ENCODE measurements around the gene CDH8. TPM values are rescaled to one million over a fixed set of nuclear protein-coding genes. Genes with fewer than 3 reads are reported as not detected.

Gene CDH8
- total and polyA plus RNA-seq, 5 donors: under 0.01 TPM; not detected in 4

DNA sequence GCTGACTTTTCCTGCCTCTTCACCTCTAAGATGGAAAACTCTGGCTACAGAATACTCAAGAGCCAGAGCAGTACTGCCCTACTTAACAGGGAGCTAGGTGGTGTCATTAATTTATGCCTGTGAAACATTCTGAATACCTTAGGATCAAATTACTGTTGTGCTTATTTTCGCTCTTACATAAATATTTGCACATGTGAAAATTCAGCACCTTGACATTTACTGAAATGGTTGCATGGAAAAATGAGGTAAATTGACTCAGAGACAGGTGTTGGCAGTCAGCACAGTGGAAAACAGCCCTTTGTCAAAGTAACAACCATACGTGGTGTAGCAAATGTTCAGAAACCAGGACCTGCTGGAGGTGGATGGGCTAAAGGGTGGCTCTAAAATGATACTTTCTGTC is 193.6 kb downstream of the CDH8 start:
- DNase-seq (no peak), ATAC-seq (no peak)
- Histone ChIP-seq H3K4me3 (ENCODE audit: low read length) (no peak overlapping the region), H3K27ac (ENCODE audit: low read length) (no peak overlapping the region), H3K4me1 (ENCODE audit: control insufficient read depth, insufficient read depth, low read length) (no peaks in the 10 kb centered on the region), H3K27me3 (ENCODE audit: control insufficient read depth, insufficient read depth) (no peaks in the 10 kb centered on the region), H3K9me3 (ENCODE audit: control insufficient read depth, low read length) (no peaks in the 10 kb centered on the region)
- 84% methylated on average over 2 of the region's 2 CpGs for WGBS
- intact Hi-C loops (cut with DNase I): no loop called here

DNA sequence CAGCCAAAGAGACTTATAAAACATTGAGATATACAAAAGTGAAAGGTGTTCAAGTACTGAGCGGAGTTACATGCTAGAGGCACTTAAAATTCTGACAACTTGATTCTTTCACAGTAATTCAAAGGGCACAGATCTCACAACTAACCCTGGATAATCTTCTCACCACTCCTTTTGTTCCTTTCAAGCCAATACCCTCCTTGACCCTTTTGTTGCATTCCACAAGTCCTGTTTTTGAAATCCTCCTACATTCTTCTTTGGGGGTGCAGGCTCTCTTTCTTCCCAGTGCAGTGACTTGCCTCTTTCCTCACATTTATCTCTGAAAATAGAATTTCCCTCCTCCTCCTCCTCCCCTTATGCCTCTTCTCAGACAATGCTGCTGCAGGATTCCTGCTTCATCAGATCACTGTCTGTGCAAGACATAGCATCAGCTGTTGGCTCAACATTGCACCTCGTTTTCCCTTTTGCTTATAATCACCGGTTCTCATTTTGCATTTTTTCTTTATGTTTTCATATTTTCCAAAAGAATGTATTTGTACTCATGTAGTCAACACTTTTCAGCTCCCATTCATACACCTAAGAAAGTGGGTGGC is 199.3 kb downstream of the CDH8 start:
- intact Hi-C loops (cut with DNase I): no loop called here
- no peaks in the 10 kb centered on the region for H3K9me3 ChIP-seq (ENCODE audit: control insufficient read depth, low read length)
- H3K27ac ChIP-seq (ENCODE audit: low read length): no peak overlapping the region
- 42% methylated on average over 3 of the region's 3 CpGs for WGBS
- H3K27me3 ChIP-seq (ENCODE audit: control insufficient read depth, insufficient read depth): no peaks in the 10 kb centered on the region
- DNase-seq (no peak), ATAC-seq (no peak)
- H3K4me1 ChIP-seq (ENCODE audit: control insufficient read depth, insufficient read depth, low read length): no peaks in the 10 kb centered on the region
- H3K4me3 ChIP-seq (ENCODE audit: low read length): no peak overlapping the region

DNA sequence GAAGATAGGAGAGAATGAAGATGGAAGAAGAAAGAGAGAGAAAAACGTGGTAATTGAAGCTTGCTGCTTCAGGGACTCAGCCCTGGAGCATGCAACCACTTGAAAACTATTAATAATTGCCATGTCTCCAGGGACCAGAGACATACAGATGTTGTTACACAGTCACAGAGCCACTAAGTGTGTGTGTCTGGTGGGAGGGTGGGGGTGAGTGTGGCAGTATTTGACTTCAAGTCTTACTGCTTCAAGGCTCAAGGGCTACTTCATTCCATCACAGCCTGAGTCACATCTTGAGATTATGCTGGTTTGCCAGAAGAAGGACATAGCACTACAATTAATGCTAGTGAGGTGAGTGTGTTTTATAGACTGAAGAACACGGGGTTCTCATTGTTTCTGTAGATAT is 202.2 kb downstream of the CDH8 start:
- Histone ChIP-seq H3K4me3 (ENCODE audit: low read length) (no peak overlapping the region), H3K9me3 (ENCODE audit: control insufficient read depth, low read length) (no peaks in the 10 kb centered on the region), H3K27me3 (ENCODE audit: control insufficient read depth, insufficient read depth) (no peaks in the 10 kb centered on the region), H3K27ac (ENCODE audit: low read length) (no peak overlapping the region), H3K4me1 (ENCODE audit: control insufficient read depth, insufficient read depth, low read length) (no peaks in the 10 kb centered on the region)
- DNase-seq (no peak), ATAC-seq (no peak)
- intact Hi-C loops (cut with DNase I): no loop called here
- WGBS: 63% methylated on average over 2 of the region's 2 CpGs

DNA sequence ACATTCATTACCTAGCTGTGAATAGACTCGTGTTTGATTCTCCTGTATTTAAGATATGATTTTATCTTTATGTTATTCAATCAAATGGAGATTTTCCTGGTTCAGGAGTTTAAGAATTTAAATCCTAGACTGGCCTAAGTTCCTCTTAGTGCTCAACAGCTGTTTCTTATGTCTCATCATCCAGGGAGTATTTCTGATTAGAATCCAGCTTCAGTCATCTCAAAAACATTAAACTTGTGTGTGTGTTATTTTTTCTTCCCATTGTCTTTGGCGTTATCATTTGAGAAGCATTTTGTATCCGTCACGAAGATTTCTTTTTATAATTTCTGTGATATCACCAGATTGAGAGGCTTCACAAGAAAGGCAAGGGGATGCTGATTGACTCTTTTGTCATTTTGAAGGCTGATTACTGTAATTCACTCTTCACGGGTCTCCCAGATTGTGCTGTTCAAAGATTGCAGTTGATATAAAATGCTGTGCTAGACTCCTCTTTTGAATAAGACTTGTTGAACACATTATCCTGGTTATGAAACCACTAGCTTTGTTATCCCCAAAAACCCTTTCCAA is 204.8 kb downstream of the CDH8 start:
- H3K9me3 ChIP-seq (ENCODE audit: control insufficient read depth, low read length): no peaks in the 10 kb centered on the region
- DNase-seq (no peak), ATAC-seq (no peak)
- intact Hi-C loops (cut with DNase I): no loop called here
- H3K27ac ChIP-seq (ENCODE audit: low read length): no peak overlapping the region
- WGBS: 44% methylated on average over 5 of the region's 5 CpGs
- H3K4me3 ChIP-seq (ENCODE audit: low read length): no peak overlapping the region
- no peaks in the 10 kb centered on the region for H3K27me3 ChIP-seq (ENCODE audit: control insufficient read depth, insufficient read depth)
- H3K4me1 ChIP-seq (ENCODE audit: control insufficient read depth, insufficient read depth, low read length): no peaks in the 10 kb centered on the region

DNA sequence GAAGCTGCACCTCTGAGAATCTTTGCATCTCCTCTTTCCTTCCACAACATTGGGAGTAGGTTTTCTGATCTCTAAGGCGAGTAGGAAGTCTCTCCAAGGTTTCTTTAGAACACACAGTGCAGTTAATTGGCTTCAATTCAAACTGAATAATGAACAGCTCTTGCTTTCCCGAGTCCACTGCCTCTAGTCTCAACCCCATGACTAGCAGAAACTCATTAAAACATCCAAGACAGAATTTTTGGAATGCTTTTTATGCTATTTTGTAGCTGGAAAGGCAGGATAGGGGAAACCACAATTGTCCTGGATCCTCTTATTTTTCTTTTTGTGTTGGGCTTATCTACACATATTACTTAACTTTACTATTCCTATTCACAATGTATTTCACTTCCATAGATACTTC is 206.6 kb downstream of the CDH8 start:
- ATAC-seq (no peak), DNase-seq (no peak)
- H3K4me1 ChIP-seq (ENCODE audit: control insufficient read depth, insufficient read depth, low read length): no peaks in the 10 kb centered on the region
- 32% methylated on average over 2 of the region's 2 CpGs for WGBS
- intact Hi-C loops (cut with DNase I): loop anchor here in 1 of 4 donors (10.0 kb wide), 1 partner anchor 55 kb away; no protein-coding TSS in a partner anchor
- H3K27ac ChIP-seq (ENCODE audit: low read length): no peak overlapping the region
- H3K9me3 ChIP-seq (ENCODE audit: control insufficient read depth, low read length): no peaks in the 10 kb centered on the region
- H3K4me3 ChIP-seq (ENCODE audit: low read length): no peak overlapping the region
- H3K27me3 ChIP-seq (ENCODE audit: control insufficient read depth, insufficient read depth): no peaks in the 10 kb centered on the region

DNA sequence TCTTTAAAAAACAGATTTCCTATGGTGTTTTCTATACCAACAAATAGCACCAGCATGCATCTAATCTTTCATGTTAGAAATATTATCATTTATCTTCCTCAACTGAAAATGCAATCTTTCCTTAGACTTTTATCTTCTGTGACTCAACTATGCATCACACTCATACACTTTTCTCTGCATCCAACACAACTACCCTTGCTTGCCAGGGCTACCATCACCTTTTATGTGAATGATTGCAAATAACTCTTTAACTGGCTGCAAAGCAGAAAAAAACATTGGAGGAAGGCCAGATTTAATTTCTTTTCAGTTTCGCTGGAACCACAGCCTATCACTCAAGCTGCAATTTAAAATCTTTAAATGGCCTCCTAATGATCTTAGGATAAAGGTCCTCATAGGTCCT is 212.9 kb downstream of the CDH8 start:
- H3K4me3 ChIP-seq (ENCODE audit: low read length): no peak overlapping the region
- no peaks in the 10 kb centered on the region for H3K4me1 ChIP-seq (ENCODE audit: control insufficient read depth, insufficient read depth, low read length)
- ATAC-seq (no peak), DNase-seq (no peak)
- intact Hi-C loops (cut with DNase I): loop anchor here in 1 of 4 donors (10.0 kb wide), 1 partner anchor 61 kb away; no protein-coding TSS in a partner anchor
- no peaks in the 10 kb centered on the region for H3K9me3 ChIP-seq (ENCODE audit: control insufficient read depth, low read length)
- WGBS: 76% methylated on average over 1 of the region's 1 CpG
- no peaks in the 10 kb centered on the region for H3K27me3 ChIP-seq (ENCODE audit: control insufficient read depth, insufficient read depth)
- H3K27ac ChIP-seq (ENCODE audit: low read length): no peak overlapping the region

DNA sequence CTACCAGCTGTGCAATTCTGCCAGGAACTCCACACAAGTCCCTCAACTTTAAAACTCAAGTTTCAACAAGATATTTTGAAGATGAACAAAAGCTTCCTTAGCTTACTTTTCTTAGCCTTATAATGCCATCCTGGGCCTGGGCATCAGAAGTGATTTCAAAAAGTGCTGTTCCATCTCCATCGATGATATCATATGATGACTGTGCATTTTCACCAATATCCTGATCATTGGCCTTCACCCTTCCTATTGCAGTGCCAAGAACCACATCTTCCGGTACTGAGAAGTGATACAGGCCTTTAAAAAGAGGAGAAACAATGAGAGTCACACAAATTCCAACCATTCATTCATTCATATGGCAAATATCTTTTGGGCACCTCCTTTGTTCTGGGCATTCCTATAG is 215.4 kb downstream of the CDH8 start:
- intact Hi-C loops (cut with DNase I): loop anchor here in 1 of 4 donors (10.0 kb wide), 1 partner anchor 64 kb away; no protein-coding TSS in a partner anchor
- Histone ChIP-seq H3K4me3 (ENCODE audit: low read length) (no peak overlapping the region), H3K27ac (ENCODE audit: low read length) (no peak overlapping the region), H3K9me3 (ENCODE audit: control insufficient read depth, low read length) (no peaks in the 10 kb centered on the region), H3K4me1 (ENCODE audit: control insufficient read depth, insufficient read depth, low read length) (no peaks in the 10 kb centered on the region), H3K27me3 (ENCODE audit: control insufficient read depth, insufficient read depth) (no peaks in the 10 kb centered on the region)
- ATAC-seq (no peak), DNase-seq (no peak)
- 82% methylated on average over 2 of the region's 2 CpGs for WGBS

DNA sequence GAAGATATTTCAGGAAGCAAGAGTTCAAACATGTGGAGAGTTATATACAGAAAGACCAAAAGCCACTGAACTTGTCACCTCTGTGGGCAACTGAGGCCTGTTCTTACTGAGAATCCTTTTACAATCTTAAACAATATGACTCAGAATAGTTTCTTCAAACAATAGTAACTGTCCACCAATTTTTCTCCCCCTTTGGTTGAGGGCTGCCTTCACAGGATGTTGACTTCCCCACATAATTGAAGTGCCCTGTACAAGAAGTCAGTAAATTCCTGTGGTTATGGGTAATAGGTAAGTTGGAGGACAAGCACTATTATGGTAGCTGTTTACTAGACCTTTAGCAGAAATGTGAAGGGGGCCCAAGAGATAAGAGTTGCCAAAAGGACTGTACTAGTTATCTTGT is 215.8 kb downstream of the CDH8 start:
- no peak overlapping the region for H3K4me3 ChIP-seq (ENCODE audit: low read length)
- H3K9me3 ChIP-seq (ENCODE audit: control insufficient read depth, low read length): no peaks in the 10 kb centered on the region
- no peaks in the 10 kb centered on the region for H3K4me1 ChIP-seq (ENCODE audit: control insufficient read depth, insufficient read depth, low read length)
- intact Hi-C loops (cut with DNase I): loop anchor here in 1 of 4 donors (10.0 kb wide), 1 partner anchor 64 kb away; no protein-coding TSS in a partner anchor
- H3K27me3 ChIP-seq (ENCODE audit: control insufficient read depth, insufficient read depth): no peaks in the 10 kb centered on the region
- ATAC-seq (no peak), DNase-seq (no peak)
- no peak overlapping the region for H3K27ac ChIP-seq (ENCODE audit: low read length)

DNA sequence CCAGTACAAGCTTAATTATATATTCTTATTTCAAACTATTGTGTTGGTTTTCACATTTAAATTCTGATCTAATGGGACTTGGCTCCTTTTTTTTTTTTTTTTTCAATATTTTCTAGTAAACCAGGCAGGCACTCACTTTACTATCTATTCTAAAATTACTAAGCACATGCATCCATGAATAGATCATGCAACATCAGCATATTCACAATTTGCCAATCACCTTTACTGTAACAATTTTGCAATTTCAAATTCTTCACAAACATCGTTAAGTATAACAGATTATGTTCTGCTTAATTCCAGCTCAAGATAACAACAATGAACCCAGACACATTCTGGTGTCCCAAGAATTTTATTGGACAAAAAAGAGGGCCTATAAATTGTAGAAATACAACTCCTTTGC is 217.4 kb downstream of the CDH8 start:
- no peaks in the 10 kb centered on the region for H3K4me1 ChIP-seq (ENCODE audit: control insufficient read depth, insufficient read depth, low read length)
- no peaks in the 10 kb centered on the region for H3K27me3 ChIP-seq (ENCODE audit: control insufficient read depth, insufficient read depth)
- no peak overlapping the region for H3K27ac ChIP-seq (ENCODE audit: low read length)
- 75% methylated on average over 1 of the region's 1 CpG for WGBS
- H3K9me3 ChIP-seq (ENCODE audit: control insufficient read depth, low read length): no peaks in the 10 kb centered on the region
- ATAC-seq (no peak), DNase-seq (no peak)
- no peak overlapping the region for H3K4me3 ChIP-seq (ENCODE audit: low read length)
- intact Hi-C loops (cut with DNase I): no loop called here

DNA sequence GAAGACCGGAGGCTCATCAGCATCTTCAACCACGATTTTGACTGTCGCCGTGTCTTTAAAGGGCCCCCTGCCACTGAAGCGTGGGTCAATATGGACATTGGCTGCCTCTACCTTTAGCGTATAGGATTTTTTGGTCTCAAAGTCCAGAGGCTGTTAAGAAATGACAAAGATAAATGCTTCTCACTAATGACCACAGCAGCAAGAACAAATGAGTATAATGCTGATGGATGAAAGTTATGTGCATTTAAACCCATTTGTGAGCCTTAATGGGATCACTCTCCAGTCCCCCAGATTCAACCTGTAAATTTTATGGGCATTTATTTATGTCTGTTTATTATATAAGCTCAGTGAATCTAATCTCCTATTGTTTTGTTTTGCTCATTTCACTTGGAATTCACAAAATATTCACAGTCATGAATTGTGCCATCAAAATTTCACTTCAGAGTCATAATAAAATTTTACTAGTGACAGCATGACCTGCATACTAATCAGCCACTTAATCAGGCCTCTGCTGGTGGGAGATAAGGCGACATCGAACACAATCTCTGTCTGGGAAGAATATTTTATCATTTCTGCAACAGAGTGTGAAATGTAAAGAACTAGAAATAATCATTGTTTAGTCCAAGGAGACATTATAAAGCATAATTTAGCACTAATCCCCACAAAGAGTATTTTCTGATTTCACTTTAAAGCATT is 218.5 kb downstream of the CDH8 start:
- Histone ChIP-seq H3K4me3 (ENCODE audit: low read length) (no peak overlapping the region), H3K27me3 (ENCODE audit: control insufficient read depth, insufficient read depth) (no peaks in the 10 kb centered on the region), H3K4me1 (ENCODE audit: control insufficient read depth, insufficient read depth, low read length) (no peaks in the 10 kb centered on the region), H3K27ac (ENCODE audit: low read length) (no peak overlapping the region), H3K9me3 (ENCODE audit: control insufficient read depth, low read length) (no peaks in the 10 kb centered on the region)
- DNase-seq: no peak
- WGBS: 77% methylated on average over 8 of the region's 8 CpGs
- ATAC-seq: no peak
- intact Hi-C loops (cut with DNase I): no loop called here

DNA sequence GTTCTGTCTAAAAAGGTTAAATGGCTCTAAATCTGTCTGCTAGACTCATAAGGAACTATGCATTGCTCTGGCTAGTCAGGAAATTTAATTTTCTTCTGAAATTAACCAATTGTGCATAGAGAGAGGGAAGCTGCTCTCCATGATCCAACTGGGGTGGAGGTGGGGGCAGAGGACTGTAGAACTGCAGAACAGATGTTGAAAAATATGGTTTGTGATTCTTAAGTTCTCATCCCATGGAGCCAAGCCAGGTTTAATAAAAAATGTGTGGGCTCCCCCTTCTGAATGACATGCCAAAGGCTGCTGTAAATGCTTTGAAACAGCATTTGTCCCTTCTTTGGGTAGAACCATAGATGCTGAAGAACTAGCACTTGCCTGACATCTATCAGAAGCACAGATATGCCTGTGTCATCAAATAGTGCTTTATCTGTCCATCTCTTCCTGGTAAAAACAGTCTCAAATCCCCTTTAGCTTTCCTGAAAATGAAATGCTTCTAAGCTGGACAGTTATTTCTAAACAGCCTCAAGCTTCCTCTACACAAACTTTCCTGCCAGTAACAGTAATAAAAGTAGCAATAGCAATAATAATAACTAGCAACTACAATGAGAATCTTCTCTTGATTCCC is 221.4 kb downstream of the CDH8 start:
- ATAC-seq (no peak), DNase-seq (no peak)
- Histone ChIP-seq H3K4me1 (ENCODE audit: control insufficient read depth, insufficient read depth, low read length) (no peaks in the 10 kb centered on the region), H3K27ac (ENCODE audit: low read length) (no peak overlapping the region), H3K4me3 (ENCODE audit: low read length) (no peak overlapping the region), H3K27me3 (ENCODE audit: control insufficient read depth, insufficient read depth) (no peaks in the 10 kb centered on the region), H3K9me3 (ENCODE audit: control insufficient read depth, low read length) (no peaks in the 10 kb centered on the region)
- intact Hi-C loops (cut with DNase I): no loop called here
